H54 (cell line): ENCODE results near the gene GRB2.
A peak's percentile ranks its signal among the peaks of the same experiment; 100 is the strongest.
"Not testable (repeated sequence)": the region's sequence is repeated elsewhere in the genome, so short reads cannot be mapped to it uniquely, and the experiment has no call there.

Experiments
- DNase-seq: peaks from one replicate; pipeline ENCODE4 v3.0.0; 2011; ENCODE audit warnings: low spot score, mixed read lengths; ENCODE audit not compliant: insufficient read length
- FAIRE-seq: peaks from 3 replicates; lab custom pipeline; 2011; peaks lifted over from hg19 to GRCh38; lab: Jason Lieb, UNC
- POLR2A ChIP-seq: IDR thresholded peaks from 2 replicates; pipeline ENCODE4 v1.6.1; 2011; ENCODE audit warnings: low read depth, mild to moderate bottlenecking, low read length

The GRB2 gene

DNA sequence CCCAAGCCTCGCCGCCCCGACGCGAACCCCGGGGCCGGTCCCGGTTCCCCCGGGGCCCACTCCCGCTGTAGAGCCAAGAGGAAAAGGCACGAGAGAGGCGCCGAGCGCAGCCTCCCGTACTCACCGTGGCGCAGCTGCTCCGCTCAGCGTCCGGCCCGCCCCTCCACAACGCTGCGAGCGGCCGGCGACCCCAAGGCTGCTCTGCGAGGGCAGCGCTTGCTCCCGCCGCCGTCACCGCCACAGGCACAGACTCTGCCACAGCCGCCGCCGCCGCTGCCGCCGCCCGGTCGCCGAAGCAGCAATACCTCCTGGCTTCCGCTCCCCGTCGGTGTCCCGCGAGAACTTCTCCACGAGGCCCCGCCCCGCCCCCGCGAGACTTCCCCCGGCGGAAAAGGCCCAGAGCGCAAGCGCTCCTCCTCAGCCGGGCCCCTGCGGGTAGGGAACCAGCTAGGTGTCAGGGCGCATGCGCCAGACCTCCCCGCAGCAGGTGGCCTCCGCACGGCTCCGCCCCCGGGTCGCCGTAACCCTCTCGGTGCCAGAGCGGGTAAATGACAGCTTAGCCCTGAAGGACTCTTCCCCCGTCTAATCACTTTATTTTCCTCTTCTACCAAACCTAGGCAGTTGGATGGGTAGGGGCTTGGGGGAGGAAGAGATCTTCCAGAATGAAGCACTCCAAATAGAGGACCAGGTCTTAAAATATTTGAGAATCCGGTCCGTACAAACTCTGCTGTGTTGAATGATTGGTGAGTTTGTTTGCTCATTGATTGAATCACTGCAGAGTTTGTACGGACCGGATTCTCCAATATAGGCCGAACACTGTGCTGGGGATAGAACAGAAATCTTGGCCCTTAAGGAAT is at the start of gene GRB2:
Gene GRB2 (minus strand): TSS at position 314 of the 857 bp plus-strand sequence. CDS start 12,050 bp downstream, outside the sequence.
- DNase-seq (peak; percentile 98), FAIRE-seq (peak; percentile 38)
- peak; percentile 98 for TF ChIP-seq POLR2A

DNA sequence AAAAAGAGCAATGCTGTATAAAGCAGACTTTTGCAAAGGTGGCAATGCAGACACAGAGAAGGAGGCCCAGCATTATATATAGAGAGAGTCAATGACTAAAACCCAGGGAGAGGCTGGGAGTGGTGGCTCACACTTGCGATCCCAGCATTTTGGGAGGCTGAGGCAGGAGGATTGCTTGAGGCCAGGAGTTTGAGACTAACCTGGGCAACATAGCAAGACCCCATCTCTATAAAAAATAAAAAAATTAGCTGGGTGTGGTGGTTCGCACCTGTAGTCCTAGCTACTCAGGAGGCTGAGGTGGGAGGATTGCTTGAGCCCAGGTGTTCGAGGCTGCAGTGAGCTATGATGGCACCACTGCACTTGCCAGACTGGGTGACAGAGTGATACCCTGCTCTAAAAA is 49.2 kb upstream of the GRB2 start:
- not testable (repeated sequence) for DNase-seq, FAIRE-seq

DNA sequence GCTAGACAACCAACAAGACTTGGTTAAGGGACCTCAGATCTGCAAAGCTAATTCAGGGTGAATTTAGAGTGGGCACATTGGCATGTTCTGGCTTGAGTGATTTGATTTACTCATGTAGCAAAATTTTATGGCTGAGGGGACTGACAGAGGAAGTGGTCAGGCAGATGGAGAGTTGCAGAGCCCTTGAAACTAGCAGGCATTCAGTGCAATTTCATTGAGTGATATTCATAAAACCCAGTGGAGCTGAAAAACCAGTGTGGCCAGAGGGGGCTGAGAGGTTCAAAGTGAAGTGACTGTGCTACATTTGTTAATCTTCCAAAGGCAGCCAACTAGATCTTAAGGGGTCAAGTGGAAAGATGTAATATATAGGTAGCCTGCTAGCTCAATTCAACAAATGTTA is 48.7 kb upstream of the GRB2 start:
- TF ChIP-seq POLR2A: no peak
- DNase-seq (no peak), FAIRE-seq (no peak)

DNA sequence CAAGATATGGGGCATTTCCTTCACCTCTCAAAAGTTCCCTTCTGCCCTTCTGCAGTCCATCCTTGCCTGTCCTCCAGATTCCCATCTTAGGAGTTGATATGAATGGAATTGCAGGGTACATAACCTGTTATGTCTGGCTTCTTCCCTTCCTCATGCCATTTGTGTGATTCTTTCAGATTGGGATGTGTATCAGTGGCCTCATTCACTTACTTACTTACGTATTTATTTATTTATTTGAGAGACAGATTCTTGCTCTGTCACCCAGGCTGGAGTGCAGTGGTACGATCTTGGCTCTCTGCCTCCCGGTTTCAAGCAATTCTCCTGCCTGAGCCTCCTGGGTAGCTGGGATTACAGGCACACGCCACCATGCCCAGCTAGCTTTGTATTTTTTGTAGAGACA is 44.8 kb upstream of the GRB2 start:
- FAIRE-seq (no peak), DNase-seq (no peak)
- TF ChIP-seq POLR2A: no peak

DNA sequence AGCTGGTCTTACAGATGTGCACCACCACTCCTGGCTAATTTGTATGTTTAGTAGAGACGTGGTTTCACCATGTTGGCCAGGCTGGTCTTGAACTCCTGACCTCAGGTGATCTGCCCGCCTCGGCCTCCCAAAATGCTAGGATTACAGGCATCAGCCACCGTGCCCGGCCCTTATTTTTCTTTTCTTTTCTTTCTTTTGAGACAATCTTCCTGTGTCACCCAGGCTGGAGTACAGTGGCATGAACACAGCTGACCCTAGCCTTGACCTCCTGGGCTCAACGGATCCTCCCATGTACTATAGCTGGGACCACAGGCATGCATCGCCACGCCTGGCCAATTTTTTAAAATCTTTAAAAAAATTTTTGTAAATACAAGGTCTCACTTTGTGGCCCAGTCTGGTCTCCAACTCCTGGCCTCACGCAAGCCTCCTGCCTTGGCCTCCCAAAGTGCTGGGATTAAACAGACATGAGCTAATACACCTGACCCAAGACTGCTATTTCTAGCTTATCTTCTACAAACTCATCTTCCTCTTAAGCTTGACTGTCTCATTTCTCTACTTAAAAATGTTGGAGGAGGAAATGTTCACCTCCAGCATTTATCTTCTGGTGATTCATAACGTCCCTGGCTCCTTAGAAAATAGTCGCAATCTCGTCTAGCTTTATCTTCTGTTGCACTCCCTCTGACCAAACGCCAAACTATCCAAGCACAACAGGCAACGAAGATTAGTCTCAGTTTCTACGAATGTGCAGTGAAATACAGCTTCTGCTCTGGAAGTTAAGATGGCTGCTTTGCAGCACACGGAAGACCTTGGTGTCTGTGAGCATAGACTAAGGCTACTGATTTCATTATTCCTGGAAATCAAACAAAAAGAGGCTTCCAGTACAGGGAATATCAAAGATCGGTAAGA is 42.7 kb upstream of the GRB2 start:
- DNase-seq: no peak
- no peak for TF ChIP-seq POLR2A
- no peak for FAIRE-seq

DNA sequence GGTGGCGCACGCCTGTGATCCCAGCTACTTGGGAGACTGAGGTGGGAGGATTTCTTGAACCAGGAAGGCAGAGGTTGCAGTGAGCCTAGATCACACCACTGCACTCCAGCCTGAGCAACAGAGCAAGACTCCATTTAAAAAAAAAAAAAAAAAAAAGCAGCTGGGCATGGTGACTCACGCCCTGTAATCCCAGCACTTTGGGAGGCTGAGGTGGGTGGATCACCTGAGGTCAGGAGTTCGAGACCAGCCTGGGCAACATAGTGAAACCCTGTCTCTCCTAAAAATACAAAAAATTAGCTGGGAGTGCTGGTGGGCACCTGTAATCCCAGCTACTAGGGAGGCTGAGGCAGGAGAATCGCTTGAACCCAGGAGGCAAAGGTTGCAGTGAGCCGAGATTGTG is 40.4 kb upstream of the GRB2 start:
- not testable (repeated sequence) for DNase-seq, FAIRE-seq

DNA sequence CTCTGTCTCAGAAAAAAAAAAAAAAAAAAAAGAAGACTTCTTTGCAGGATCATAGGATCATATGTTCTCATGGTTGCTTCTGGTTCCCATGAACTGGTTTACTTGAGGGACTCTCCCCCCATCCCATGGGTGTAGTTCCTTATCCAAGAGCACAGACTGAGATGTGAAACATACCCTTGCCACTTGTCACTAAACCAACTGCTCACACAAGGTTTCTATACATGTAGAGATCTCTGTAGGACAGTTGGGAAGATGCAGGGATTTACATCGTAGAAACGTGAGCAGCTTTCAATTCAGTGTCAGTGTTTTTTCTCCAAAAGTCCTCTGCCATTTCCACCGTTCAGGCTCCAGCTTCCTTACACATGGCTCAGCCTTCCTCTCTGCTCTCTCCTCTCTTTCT is 39.8 kb upstream of the GRB2 start:
- TF ChIP-seq POLR2A: no peak
- DNase-seq: no peak
- FAIRE-seq: no peak

DNA sequence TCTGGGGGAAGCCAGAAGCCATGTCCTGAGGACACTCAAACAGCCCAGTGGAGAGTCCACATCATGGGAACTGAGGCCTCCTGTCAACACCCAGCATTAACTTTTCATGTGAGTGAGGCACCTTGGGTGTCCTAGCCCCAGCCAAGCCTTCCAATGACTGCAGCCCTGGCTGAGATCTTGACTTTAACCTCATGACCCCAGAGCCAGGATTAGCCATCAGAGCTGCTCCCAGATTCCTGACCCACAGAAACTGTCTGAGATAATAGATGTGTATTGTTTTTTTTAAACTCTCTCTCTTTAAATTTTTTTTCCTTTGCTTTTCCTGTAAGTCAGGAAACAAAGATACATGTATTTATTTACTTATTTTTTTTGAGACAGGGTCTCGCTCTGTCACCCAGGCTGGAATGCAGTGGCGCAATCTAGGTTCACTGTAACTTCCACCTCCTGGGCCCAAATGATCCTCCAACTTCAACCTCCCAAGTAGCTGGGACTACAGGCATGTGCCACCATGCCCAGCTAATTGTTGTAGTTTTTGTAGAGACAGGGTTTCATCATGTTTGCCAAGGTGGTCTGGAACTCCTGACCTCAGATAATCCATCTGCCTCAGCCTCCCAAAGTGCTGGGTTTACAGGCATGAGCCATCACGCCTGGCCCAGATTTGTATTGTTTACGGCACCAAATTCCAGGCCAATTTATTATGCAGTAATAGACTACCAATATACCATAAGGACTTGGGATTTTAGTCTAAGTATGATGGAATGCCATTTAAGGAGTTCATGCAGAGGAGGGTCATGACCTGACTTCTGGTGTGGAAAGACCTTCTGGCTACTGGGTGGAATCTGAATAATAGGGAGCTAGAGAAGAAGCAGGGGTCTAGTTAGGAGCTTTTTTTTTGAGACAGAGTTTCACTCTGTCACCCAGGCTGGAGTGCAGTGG is 37.0 kb upstream of the GRB2 start:
- TF ChIP-seq POLR2A: no peak
- FAIRE-seq: no peak
- no peak for DNase-seq

DNA sequence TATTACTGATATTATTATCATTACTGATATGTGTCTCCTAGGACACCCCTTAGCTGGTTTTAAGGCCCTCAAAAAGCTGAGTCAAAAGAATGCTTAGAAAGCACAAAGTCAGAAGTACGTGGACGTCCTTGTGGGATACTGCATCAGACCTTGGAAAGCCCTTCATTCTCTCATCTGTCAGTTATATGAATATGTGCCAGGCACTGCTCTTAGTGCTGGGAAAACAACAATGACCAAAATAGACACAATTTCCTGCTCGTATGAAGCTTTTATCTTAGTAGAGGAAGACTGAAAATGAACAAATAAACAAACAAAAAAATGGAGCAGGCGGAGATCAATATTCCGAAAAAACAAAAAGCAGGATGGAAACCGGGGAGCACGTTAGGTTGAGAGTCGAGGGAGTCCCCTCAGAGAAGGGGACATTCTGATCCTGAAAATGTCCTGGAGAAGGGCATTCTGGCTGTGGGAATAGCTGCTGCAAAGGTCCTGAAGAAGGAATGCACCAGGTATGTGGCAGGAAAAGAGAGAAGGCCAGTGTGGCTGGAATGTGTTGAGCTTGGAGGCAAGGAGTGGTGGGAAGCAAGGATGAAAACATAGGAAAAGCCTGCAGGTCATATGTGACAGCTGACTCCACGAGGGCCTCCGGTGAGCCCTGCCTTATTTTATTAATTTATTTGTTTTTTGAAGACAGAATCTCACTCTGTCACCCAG is 35.4 kb upstream of the GRB2 start:
- DNase-seq: no peak
- no peak for FAIRE-seq
- no peak for TF ChIP-seq POLR2A

DNA sequence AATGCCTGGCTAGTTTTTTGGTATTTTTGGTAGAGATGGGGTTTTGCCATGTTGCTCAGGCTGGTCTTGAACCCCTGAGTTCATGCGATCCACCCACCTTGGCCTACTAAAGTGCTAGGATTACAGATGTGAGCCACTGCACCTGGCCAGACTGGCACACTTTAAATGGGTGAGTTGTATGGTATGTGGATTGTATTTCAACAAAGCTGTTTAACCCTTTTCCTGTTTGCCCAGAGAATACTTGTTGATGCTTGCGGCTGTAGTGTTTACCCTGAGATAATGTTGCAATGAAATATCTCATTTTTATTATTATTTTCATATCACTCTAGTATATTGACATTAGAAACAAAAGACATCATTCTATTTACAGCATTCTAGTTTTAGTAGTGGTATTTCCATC is 33.8 kb upstream of the GRB2 start:
- TF ChIP-seq POLR2A: no peak
- DNase-seq (no peak), FAIRE-seq (no peak)

DNA sequence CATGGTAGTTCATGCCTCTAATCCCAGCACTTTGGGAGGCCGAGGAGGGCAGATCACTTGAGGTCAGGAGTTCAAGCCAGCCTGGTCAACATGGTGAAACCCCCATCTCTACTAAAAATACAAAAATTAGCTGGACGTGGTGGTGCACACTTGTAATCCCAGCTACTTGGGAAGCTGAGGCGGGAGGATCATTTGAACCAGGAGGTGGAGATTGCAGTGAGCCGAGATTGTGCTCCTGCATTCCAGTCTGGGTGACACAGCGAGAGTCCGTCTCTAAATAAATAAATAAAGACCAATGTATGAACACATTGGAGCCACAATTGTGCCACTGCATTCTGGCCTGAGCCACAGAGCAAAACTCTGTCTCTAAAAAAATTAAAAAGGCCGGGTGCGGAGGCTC is 31.9 kb upstream of the GRB2 start:
- not testable (repeated sequence) for FAIRE-seq, DNase-seq

DNA sequence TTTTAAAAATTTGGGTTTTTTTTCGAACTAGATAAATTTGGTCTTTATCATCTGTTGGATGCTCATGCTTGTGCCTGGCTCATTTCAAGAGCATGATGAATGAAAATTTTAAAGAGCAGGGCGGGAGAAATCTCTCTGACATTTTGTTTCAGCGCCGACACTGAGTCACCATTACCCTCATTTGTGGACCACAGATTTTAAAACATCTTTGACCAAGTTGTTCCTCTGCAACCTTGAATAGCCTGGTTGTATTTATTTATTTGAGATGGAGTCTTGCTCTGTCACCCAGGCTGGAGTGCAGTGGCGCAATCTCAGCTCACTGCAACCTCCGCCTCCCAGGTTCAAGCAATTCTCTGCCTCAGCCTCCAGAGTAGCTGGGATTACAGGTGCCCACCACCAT is 29.0 kb upstream of the GRB2 start:
- not testable (repeated sequence) for FAIRE-seq

DNA sequence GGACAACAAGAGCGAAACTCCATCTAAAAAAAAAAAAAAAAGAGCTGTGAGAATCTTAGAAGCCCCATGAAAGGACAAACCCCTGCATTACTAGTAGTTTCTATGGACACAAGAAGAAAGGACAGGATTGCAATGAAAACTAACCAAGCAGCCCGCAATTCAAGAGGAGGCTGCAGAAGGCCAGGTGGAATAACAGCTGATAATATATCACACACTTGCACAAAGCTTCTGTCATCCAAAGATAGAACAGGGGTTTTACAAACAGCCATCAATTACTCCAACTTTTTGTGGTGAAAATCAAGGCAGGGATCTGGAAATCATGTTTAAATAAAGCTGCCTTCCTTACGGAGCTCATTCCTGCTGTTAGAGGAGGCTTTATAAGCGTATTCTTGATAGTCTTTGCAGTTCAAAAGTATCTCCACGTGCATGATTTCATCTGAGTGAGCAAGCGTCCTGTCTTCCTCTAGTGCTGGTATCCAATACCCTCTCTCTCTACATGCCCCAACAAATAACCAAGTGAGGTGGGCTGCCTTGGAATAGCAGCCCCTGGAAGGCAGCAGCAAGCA is 27.8 kb upstream of the GRB2 start:
- FAIRE-seq: no peak
- TF ChIP-seq POLR2A: no peak
- no peak for DNase-seq

More for the DNA sequence above, 29.0 kb upstream of the GRB2 start:
- not testable (repeated sequence) for DNase-seq
